Thyroid gland (tissue), 4 donors: ENCODE results near the gene RTN4R. TPM values are rescaled to one million over a fixed set of nuclear protein-coding genes. Genes with fewer than 3 reads are reported as not detected.
"Not testable (repeated sequence)": the region's sequence is repeated elsewhere in the genome, so short reads cannot be mapped to it uniquely, and the experiment has no call there.

Source experiments
- DNase-seq, 2 donors: peaks; one replicate each; pipeline ENCODE4 v3.0.0-alpha.2; 2019
- H3K27ac ChIP-seq, 3 donors: fragments of 200-600 bp; sonication (generic); 1 replicate in 2 of 3; 2 replicates in 1 of 3; pipeline ENCODE4 v1.5.1; 2016 to 2019; ENCODE audit warnings: mild to moderate bottlenecking in 1 of 3, moderate library complexity in 1 of 3
- H3K27me3 ChIP-seq: fragments of 200-600 bp; sonication (generic); one replicate; pipeline ENCODE4 v1.5.1; 2019
- H3K36me3 ChIP-seq, 2 donors: fragments of 200-600 bp; sonication (generic); one replicate each; pipeline ENCODE4 v1.5.1; 2016 to 2019
- H3K4me1 ChIP-seq, 2 donors: fragments of 200-600 bp; sonication (generic); one replicate each; pipeline ENCODE4 v1.5.1; 2017 to 2019
- H3K4me3 ChIP-seq, 3 donors: fragments of 200-600 bp; sonication (generic); replicated peaks in 1 of 3; 1 replicate in 2 of 3; 2 replicates in 1 of 3; pipeline ENCODE4 v1.5.1; 2016; ENCODE audit warnings: mild to moderate bottlenecking in 1 of 3
- H3K9me3 ChIP-seq: fragments of 200-600 bp; sonication (generic); one replicate; pipeline ENCODE4 v1.5.1; 2017
- CTCF ChIP-seq, 6 experiments: fragments of 200-600 bp in 3 of 6; fragments of 450-650 bp in 3 of 6; sonication (generic) in 3 of 6; IDR thresholded peaks; one replicate each; pipeline ENCODE4 v1.5.1; 2016 to 2019; ENCODE audit warnings: antibody characterized with exemption in 6 of 6, mild to moderate bottlenecking in 2 of 6, inconsistent platforms in 1 of 6, moderate library complexity in 1 of 6
- POLR2A ChIP-seq, 2 donors: fragments of 450-650 bp; IDR thresholded peaks; one replicate each; pipeline ENCODE4 v1.6.1; 2017; ENCODE audit warnings: antibody characterized with exemption in 2 of 2, mild to moderate bottlenecking in 2 of 2, moderate library complexity in 1 of 2
- WGBS, 2 donors: methylation state at CpG; one replicate each; pipeline ENCODE4 v1.1.5; 2017; 5-methylcytosine and 5-hydroxymethylcytosine counted together
- intact Hi-C: fragments of 100-400 bp; cut with DNase I; formaldehyde crosslinking; loops from one replicate; pipeline ENCODE4 v1.15.1; 2023
- total RNA-seq, 4 donors: library from RNA; depleted of rRNA; stranded (reverse); fragments of >200 nt; gene quantifications; one replicate each; pipeline ENCODE4 v1.2.3, GENCODE V29; 2016

RTN4R gene
- total RNA-seq, 4 donors from 2014 or later: 4.0 to 8.6 (median 5.9) TPM

- WGBS, 2 donors: 45% methylated on average over 4 of the region's 8 CpGs; no CpG with 5 or more reads in 1 of the 2 donors
- not testable (repeated sequence) for H3K27me3 ChIP-seq, DNase-seq, H3K9me3 ChIP-seq, H3K4me1 ChIP-seq, H3K4me3 ChIP-seq, H3K36me3 ChIP-seq, H3K27ac ChIP-seq
- intact Hi-C loops: loop anchor here (10.0 kb wide), 1 partner anchor 311 kb away; no protein-coding TSS in a partner anchor
These were observed 18.2 kb upstream of the RTN4R start for GRCh38 chr22:20286312-20286660.

DNA sequence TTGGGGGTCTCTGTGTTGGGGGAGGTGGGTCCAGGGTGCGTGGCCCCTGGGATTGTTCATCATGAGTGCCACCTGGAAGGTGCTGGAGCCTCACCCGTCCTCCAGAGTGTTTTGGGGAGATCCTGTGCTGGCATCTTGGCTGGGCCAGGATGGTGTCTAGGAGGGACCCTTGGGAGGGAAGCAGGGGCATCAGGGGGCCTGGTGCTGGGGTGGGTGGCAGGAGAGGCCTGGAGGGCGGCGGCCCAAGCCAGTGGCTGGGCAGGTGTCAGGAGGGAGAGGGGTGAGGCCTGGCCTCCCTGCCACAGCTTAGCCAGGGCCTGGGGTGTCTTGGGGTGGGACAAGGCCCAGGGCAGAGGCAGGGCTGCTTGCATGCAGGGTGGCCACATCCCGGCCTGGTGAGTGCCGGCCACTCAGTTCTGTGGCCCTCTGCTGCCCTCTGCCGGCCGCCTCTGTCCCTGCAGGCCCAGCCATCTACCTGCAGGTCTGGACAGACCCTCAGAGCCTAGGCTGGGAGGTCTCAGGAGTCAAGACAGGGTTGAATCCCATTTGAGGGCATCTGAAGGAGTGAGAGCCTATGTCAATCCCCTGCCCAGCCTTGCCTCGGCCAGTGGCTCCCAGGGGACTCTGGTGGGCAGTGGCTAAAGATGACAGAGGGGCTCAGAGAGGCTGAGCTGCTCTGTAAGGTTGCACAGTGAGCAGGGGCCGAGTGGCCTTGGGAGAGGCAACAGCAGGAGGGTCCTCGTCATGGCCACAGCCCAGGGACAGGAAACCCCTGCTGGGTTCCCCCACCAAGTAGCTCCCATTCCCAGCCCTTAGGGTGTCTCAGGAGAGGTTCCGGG lies 17.6 kb upstream of the RTN4R start:
- 5 to 90% methylated on average over 2 to 7 of the region's 12 CpGs for WGBS, 2 donors
- H3K4me1 ChIP-seq, H3K27ac ChIP-seq, H3K9me3 ChIP-seq, H3K27me3 ChIP-seq, H3K36me3 ChIP-seq, H3K4me3 ChIP-seq: not testable (repeated sequence)
- peak; percentile 42 to 90 (median 70) for TF ChIP-seq CTCF (IDR thresholded peaks at IDR 0.05)
- intact Hi-C loops: loop anchor here (2.0 to 10.0 kb wide), 2 partner anchors 129 to 311 kb away; no protein-coding TSS in a partner anchor
- DNase-seq: peak; percentile 78 to 80

DNA sequence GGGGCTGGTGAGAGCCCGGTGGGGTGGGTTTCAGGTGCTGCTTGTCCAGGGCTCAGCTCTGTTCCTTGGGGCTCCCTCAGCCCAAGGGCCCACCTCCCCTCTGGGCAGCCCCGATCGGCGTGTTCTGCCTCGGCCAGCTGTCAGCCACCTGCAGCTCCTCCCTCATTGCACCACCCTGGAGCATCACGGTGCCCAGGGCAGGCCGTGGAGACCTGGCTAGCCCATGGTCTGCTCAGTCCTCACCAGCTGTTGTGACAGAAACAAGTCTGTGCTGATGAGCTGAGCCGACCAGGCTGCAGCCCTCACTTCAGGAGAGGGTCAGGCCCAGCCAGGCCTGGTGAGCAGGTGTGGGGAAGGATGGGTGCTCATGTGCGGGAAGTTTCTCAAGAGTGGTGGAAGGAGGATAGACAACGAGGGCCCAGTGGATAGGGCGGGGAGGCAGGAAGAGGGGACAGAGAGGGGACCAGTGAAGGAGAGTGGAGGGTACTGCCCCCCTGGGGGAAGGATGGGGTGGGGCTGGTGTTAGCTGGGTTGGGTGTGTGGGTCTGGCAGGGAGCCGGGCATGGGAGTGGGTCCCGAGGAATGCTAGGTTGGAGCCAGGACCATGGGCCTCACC lies 16.5 kb upstream of the RTN4R start:
- WGBS, 2 donors: 84 to 85% methylated on average over 12 to 13 of the region's 13 CpGs
- intact Hi-C loops: loop anchor here (2.0 to 10.0 kb wide), 2 partner anchors 128 to 310 kb away; no protein-coding TSS in a partner anchor
- Histone ChIP-seq H3K27ac (no peak overlapping the region), H3K4me1 (no peaks in the 10 kb centered on the region), H3K36me3 (no peaks in the 10 kb centered on the region), H3K27me3 (no peaks in the 10 kb centered on the region), H3K9me3 (no peaks in the 10 kb centered on the region), H3K4me3 (no peak overlapping the region)
- DNase-seq: no peak
- TF ChIP-seq CTCF (IDR thresholded peaks at IDR 0.05) (no peak), POLR2A (IDR thresholded peaks at IDR 0.05) (no peak)

DNA sequence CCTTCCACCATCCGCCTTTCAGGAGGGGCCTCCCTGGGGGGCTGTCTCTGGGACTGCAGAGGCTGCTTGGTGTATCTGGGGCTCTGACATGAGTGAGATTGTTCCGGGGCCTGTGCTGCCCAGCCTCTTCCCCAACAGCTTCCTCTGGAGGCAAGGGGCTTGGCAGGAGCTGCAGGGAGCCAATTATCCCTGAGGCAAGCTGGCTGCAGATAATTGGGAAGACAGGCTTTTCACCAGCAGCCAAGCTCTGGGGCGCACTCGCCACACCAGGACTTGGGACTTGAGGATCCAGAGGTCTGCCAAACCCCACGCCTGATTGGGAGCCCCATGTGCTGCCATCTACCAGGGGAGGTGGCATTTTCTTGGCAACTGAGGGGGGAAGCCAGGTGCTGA lies 15.6 kb upstream of the RTN4R start:
- intact Hi-C loops: loop anchor here (2.0 to 10.0 kb wide), 2 partner anchors 127 to 309 kb away; no protein-coding TSS in a partner anchor
- no peak for DNase-seq
- Histone ChIP-seq H3K36me3 (no peaks in the 10 kb centered on the region), H3K27me3 (no peaks in the 10 kb centered on the region), H3K4me1 (no peaks in the 10 kb centered on the region), H3K27ac (no peak overlapping the region), H3K4me3 (no peak overlapping the region), H3K9me3 (no peaks in the 10 kb centered on the region)
- 71 to 100% methylated on average over 3 to 4 of the region's 5 CpGs for WGBS, 2 donors
- no peak for TF ChIP-seq CTCF (IDR thresholded peaks at IDR 0.05)
- no peak for TF ChIP-seq POLR2A (IDR thresholded peaks at IDR 0.05)

DNA sequence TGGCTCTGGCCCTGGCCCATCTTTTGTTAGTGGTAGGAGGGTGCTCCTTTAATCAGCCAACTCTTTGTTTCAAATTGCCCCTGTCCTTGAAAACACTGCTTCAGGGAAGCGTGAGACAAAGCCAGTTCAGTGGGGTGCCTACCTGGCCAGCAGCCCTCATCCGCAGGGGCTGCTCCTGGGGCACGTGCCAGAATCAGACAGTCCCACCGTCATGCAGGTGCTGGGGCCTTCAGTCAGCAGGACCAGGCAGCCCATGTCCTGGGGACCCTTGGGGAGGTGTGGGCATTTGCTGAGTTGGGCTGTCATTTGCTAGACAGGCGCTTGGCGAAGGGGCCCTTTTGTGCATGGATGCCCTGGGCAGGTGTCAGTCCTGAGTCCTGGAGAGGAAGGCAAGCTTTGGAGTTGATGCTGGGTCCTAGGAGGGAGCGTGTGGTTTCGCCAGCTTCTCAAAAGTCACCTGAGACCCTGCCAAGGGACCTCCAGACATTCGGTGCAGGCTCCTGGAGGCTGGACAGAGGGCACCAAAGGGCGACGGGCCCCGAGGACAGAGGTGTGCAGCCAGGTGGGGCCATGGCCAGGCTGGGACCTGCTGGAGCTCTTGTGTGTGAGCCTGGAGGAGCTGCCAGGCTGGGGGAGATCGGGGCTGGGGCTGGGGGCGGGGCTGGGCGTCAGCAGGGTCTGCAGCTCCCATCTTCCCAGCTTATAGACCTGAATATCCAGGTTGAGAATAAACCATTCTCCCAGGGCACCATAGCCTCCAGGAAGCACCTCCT lies 15.0 kb upstream of the RTN4R start:
- intact Hi-C loops: loop anchor here (10.0 kb wide), 1 partner anchor 308 kb away; no protein-coding TSS in a partner anchor
- DNase-seq: no peak

More for the DNA sequence above, 15.0 kb upstream of the RTN4R start:
- H3K9me3 ChIP-seq: no peaks in the 10 kb centered on the region
- H3K27ac ChIP-seq: no peak overlapping the region
- TF ChIP-seq CTCF (IDR thresholded peaks at IDR 0.05) (no peak), POLR2A (IDR thresholded peaks at IDR 0.05) (no peak)
- WGBS, 2 donors: 80 to 87% methylated on average over 9 to 12 of the region's 15 CpGs
- H3K27me3 ChIP-seq: no peaks in the 10 kb centered on the region
- no peaks in the 10 kb centered on the region for H3K4me1 ChIP-seq
- no peak overlapping the region for H3K4me3 ChIP-seq
- H3K36me3 ChIP-seq: no peaks in the 10 kb centered on the region
